DND-41 (cell line): ENCODE data around the gene DDR1.

Experiments
- ATAC-seq: fragments of 200-7000 bp; cut with Tn5 transposase; 3 replicates; pipeline ENCODE4 v1.9.1; 2021; ENCODE audit warnings: low read depth; ENCODE audit not compliant: insufficient read depth
- DNase-seq: peaks from one replicate; pipeline ENCODE4 v3.0.0-alpha.2; 2020
- H2AFZ ChIP-seq: 2 replicates; pipeline ENCODE4 v1.6.0; 2012; ENCODE audit warnings: low read depth, low read length
- H3K27ac ChIP-seq: 2 replicates; pipeline ENCODE4 v1.5.1; 2012; ENCODE audit warnings: low read length, inconsistent platforms
- H3K27me3 ChIP-seq: fragments of 200-600 bp; sonication (generic); 2 replicates; pipeline ENCODE4 v1.6.0; 2012; ENCODE audit warnings: low read length, mild to moderate bottlenecking, inconsistent platforms; ENCODE audit not compliant: insufficient read depth, poor library complexity
- H3K36me3 ChIP-seq: 2 replicates; pipeline ENCODE4 v1.5.1; 2012; ENCODE audit warnings: low read length, inconsistent platforms; ENCODE audit not compliant: insufficient read depth
- H3K4me1 ChIP-seq: 2 replicates; pipeline ENCODE4 v1.5.1; 2012; ENCODE audit warnings: mild to moderate bottlenecking, low read length; ENCODE audit not compliant: insufficient read depth
- H3K4me2 ChIP-seq: 2 replicates; pipeline ENCODE4 v1.6.0; 2012; ENCODE audit warnings: mild to moderate bottlenecking, moderate library complexity, low read length, inconsistent platforms; ENCODE audit not compliant: insufficient read depth
- H3K4me3 ChIP-seq, 2 experiments: fragments of 200-600 bp in 1 of 2; shearing (Covaris generic) in 1 of 2; 2 replicates each; pipeline ENCODE4 v1.5.1; 2012 to 2016; ENCODE audit warnings: inconsistent platforms in 2 of 2, low read length in 2 of 2, mild to moderate bottlenecking in 2 of 2, low read depth in 1 of 2, moderate library complexity in 1 of 2
- H3K79me2 ChIP-seq: 2 replicates; pipeline ENCODE4 v1.6.0; 2012; ENCODE audit warnings: low read length, inconsistent platforms; ENCODE audit not compliant: insufficient read depth
- H3K9ac ChIP-seq: 2 replicates; pipeline ENCODE4 v1.6.0; 2012; ENCODE audit warnings: low read depth, mild to moderate bottlenecking, inconsistent platforms, low read length, moderate library complexity
- H3K9me3 ChIP-seq: 2 replicates; pipeline ENCODE4 v1.5.1; 2012; ENCODE audit warnings: low read length, moderate library complexity, mild to moderate bottlenecking, inconsistent platforms; ENCODE audit not compliant: insufficient read depth, severe bottlenecking
- H4K20me1 ChIP-seq: 2 replicates; pipeline ENCODE4 v1.6.0; 2012; ENCODE audit warnings: low read length; ENCODE audit not compliant: insufficient read depth
- EZH2 ChIP-seq: IDR thresholded peaks from 3 replicates; pipeline ENCODE4 v1.6.1; 2012; ENCODE audit warnings: borderline replicate concordance, low read depth, mild to moderate bottlenecking, moderate library complexity, low read length, inconsistent platforms; ENCODE audit not compliant: severe bottlenecking
- TF ChIP-seq, protein P1 (sequence below): IDR thresholded peaks from 2 replicates; pipeline ENCODE4 v1.5.1; 2012; ENCODE audit warnings: borderline replicate concordance, low read length, moderate library complexity, mild to moderate bottlenecking; ENCODE audit not compliant: poor library complexity, severe bottlenecking; ENCODE audit errors: extremely low read depth

DDR1 gene

DNA sequence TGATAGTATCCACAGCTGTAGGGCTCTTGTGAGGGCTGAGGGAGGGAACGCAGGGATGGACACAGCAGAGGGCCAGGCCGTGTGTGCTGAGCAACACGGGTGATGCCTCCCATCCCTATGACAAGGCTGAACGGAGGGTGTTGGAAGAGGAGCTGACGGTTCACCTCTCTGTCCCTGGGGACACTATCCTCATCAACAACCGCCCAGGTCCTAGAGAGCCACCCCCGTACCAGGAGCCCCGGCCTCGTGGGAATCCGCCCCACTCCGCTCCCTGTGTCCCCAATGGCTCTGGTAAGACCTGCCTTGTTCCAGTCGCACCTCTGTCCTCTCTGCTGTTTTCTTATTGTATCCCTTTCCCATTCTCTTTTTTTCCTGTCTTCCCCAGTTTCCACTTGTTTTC, 10.1 kb downstream of the DDR1 start:
- ATAC-seq (no peak), DNase-seq (no peak)
- H3K4me2 ChIP-seq: no peak overlapping the region
- H3K79me2 ChIP-seq: no peaks in the 10 kb centered on the region
- H3K27ac ChIP-seq: no peak overlapping the region
- TF ChIP-seq EZH2: no peak
- TF ChIP-seq, protein P1, sequence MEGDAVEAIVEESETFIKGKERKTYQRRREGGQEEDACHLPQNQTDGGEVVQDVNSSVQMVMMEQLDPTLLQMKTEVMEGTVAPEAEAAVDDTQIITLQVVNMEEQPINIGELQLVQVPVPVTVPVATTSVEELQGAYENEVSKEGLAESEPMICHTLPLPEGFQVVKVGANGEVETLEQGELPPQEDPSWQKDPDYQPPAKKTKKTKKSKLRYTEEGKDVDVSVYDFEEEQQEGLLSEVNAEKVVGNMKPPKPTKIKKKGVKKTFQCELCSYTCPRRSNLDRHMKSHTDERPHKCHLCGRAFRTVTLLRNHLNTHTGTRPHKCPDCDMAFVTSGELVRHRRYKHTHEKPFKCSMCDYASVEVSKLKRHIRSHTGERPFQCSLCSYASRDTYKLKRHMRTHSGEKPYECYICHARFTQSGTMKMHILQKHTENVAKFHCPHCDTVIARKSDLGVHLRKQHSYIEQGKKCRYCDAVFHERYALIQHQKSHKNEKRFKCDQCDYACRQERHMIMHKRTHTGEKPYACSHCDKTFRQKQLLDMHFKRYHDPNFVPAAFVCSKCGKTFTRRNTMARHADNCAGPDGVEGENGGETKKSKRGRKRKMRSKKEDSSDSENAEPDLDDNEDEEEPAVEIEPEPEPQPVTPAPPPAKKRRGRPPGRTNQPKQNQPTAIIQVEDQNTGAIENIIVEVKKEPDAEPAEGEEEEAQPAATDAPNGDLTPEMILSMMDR: no peak
- H3K9me3 ChIP-seq: no peaks in the 10 kb centered on the region
- H3K36me3 ChIP-seq: peaks cover 86% of the 10 kb centered on the region
- no peak overlapping the region for H3K4me3 ChIP-seq
- H4K20me1 ChIP-seq: peaks cover 5% of the 10 kb centered on the region; the same call in 1 of the 2 replicates
- no peak overlapping the region for H2AFZ ChIP-seq
- 0 out of 2 replicates have a peak, but pooled peaks cover 4% of the 10 kb centered on the region for H3K4me1 ChIP-seq
- no peak overlapping the region for H3K9ac ChIP-seq
- H3K27me3 ChIP-seq: no peaks in the 10 kb centered on the region

DNA sequence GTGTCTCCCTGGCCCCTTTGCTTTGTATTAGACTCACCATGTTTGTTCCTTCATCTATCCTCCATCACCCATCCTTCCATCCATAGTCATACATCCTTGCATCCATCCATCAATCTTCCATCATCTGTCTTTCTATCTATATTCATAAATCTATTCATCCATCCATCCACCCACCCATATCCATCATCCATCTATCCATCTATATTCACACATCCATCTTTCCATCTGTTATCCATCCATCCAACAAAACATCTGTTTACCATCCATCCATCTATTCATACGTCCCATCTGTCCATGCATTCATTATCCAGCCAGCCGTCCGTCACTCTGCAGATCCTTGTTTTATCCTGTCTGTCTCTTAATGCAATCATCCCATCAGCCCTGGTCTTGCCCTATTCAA, 10.6 kb downstream of the DDR1 start:
- H2AFZ ChIP-seq: no peak overlapping the region
- H3K27ac ChIP-seq: no peak overlapping the region
- peaks cover 5% of the 10 kb centered on the region; the same call in 1 of the 2 replicates for H4K20me1 ChIP-seq
- no peak for ATAC-seq
- H3K4me1 ChIP-seq: 0 out of 2 replicates have a peak, but pooled peaks cover under 1% of the 10 kb centered on the region
- no peaks in the 10 kb centered on the region for H3K27me3 ChIP-seq
- H3K4me3 ChIP-seq: no peak overlapping the region
- no peaks in the 10 kb centered on the region for H3K9me3 ChIP-seq
- H3K36me3 ChIP-seq: peaks cover 83% of the 10 kb centered on the region
- DNase-seq: no peak
- no peak overlapping the region for H3K9ac ChIP-seq
- TF ChIP-seq, protein P1: no peak
- TF ChIP-seq EZH2: no peak
- no peak overlapping the region for H3K4me2 ChIP-seq
- no peaks in the 10 kb centered on the region for H3K79me2 ChIP-seq

GRCh38 chr6:30895343-30895742, 11.0 kb downstream of the DDR1 start:
- no peaks in the 10 kb centered on the region for H3K79me2 ChIP-seq
- H2AFZ ChIP-seq: no peak overlapping the region
- no peaks in the 10 kb centered on the region for H3K4me1 ChIP-seq
- no peak overlapping the region for H3K9ac ChIP-seq
- DNase-seq (no peak), ATAC-seq (no peak)
- TF ChIP-seq EZH2: no peak
- TF ChIP-seq, protein P1: no peak
- H3K36me3 ChIP-seq: peaks cover 79% of the 10 kb centered on the region
- peaks cover 5% of the 10 kb centered on the region; the same call in 1 of the 2 replicates for H4K20me1 ChIP-seq
- no peak overlapping the region for H3K4me2 ChIP-seq
- no peaks in the 10 kb centered on the region for H3K9me3 ChIP-seq
- H3K27me3 ChIP-seq: no peaks in the 10 kb centered on the region
- no peak overlapping the region for H3K4me3 ChIP-seq
- no peak overlapping the region for H3K27ac ChIP-seq

GRCh38 chr6:30896541-30896940, 12.2 kb downstream of the DDR1 start:
- no peak for TF ChIP-seq EZH2
- TF ChIP-seq, protein P1: no peak
- Histone ChIP-seq H3K9ac (no peak overlapping the region), H3K79me2 (no peaks in the 10 kb centered on the region), H3K9me3 (no peaks in the 10 kb centered on the region), H3K4me3 (no peak overlapping the region), H3K4me1 (no peaks in the 10 kb centered on the region), H3K27ac (no peak overlapping the region), H4K20me1 (no peaks in the 10 kb centered on the region), H3K4me2 (no peak overlapping the region), H2AFZ (no peak overlapping the region), H3K36me3 (peaks cover 69% of the 10 kb centered on the region), H3K27me3 (no peaks in the 10 kb centered on the region)
- no peak for DNase-seq
- ATAC-seq: no peak
